ENCODE data around the gene FBLN5. TPM values are rescaled to one million over a fixed set of nuclear protein-coding genes. Genes with fewer than 3 reads are reported as not detected.

The FBLN5 gene
- total RNA-seq (2022) (0.39 and 0.90 TPM in 2 replicates), Bru-seq, nascent RNA (percentile 12 among the genes with signal in this experiment), BruChase-seq, experiment 1, labeled RNA remaining after a 6-hour chase (percentile 17 among the genes with signal in this experiment), BruChase-seq, experiment 2, labeled RNA remaining after a 2-hour chase (percentile 12 among the genes with signal in this experiment)
- long read RNA-seq, partial matches to known transcripts = 0 of 1 reads
- long read RNA-seq, other reads (novel, unspliced or antisense) = 0 of 1 reads

GRCh38 chr14:91947475-91948184 is at the start of gene FBLN5:
FBLN5 (minus strand) TSS chr14:91947694; CDS start chr14:91947229, 465 bp downstream.
- H3K36me3 Mint-ChIP-seq (ENCODE audit: insufficient read depth, unreplicated experiment) = peaks cover 9% of the 10 kb centered on the region
- no peak for TF ChIP-seq CTCF (IDR thresholded peaks at IDR 0.05; ENCODE audit: unreplicated experiment)
- H3K27me3 Mint-ChIP-seq (ENCODE audit: unreplicated experiment) = peaks cover 35% of the 10 kb centered on the region
- no TSS peak for BruUV-seq (replicated peaks)
- no peaks in the 10 kb centered on the region for H3K9me3 Mint-ChIP-seq (ENCODE audit: low read depth, unreplicated experiment)
- H3K4me3 Mint-ChIP-seq (ENCODE audit: low read depth, unreplicated experiment) = peak within 1 kb of the TSS; percentile 80
- H3K27ac Mint-ChIP-seq (ENCODE audit: unreplicated experiment) = no peak within 1 kb of the TSS
- H3K4me1 Mint-ChIP-seq (ENCODE audit: low read depth, unreplicated experiment) = no peaks in the 10 kb centered on the region
- intact Hi-C loops (cut with micrococcal nuclease; ENCODE audit: unreplicated experiment) = no loop called here
- peak; percentile 18 for DNase-seq
- CTCF ChIA-PET = no interaction called here

GRCh38 chr14:91996948-91997371 is 49.5 kb upstream of the FBLN5 start:
- Mint-ChIP-seq H3K4me3 (ENCODE audit: low read depth, unreplicated experiment) (peak overlapping the region; percentile 4), H3K36me3 (ENCODE audit: insufficient read depth, unreplicated experiment) (peaks cover 38% of the 10 kb centered on the region), H3K4me1 (ENCODE audit: low read depth, unreplicated experiment) (peaks cover 13% of the 10 kb centered on the region), H3K27me3 (ENCODE audit: unreplicated experiment) (no peaks in the 10 kb centered on the region), H3K9me3 (ENCODE audit: low read depth, unreplicated experiment) (no peaks in the 10 kb centered on the region), H3K27ac (ENCODE audit: unreplicated experiment) (peak overlapping the region; percentile 78)
- peak; percentile 36 for DNase-seq
- no TSS peak for BruUV-seq (replicated peaks)
- intact Hi-C loops (cut with micrococcal nuclease; ENCODE audit: unreplicated experiment) = loop anchor here (5.0 kb wide), 1 partner anchor 345 kb away; no protein-coding TSS in a partner anchor
- CTCF ChIA-PET = interaction anchor here (0.5 to 1.7 kb wide), 23 partner anchors 9 to 678 kb away, joined by 3 to 18 read pairs (median 4); partner anchors contain the start of genes ATXN3, CPSF2 and NDUFB1
- no peak for TF ChIP-seq CTCF (IDR thresholded peaks at IDR 0.05; ENCODE audit: unreplicated experiment)

GRCh38 chr14:91987192-91987591 is 39.7 kb upstream of the FBLN5 start:
- no peak for TF ChIP-seq CTCF (IDR thresholded peaks at IDR 0.05; ENCODE audit: unreplicated experiment)
- Mint-ChIP-seq H3K9me3 (ENCODE audit: low read depth, unreplicated experiment) (no peaks in the 10 kb centered on the region), H3K27me3 (ENCODE audit: unreplicated experiment) (no peaks in the 10 kb centered on the region), H3K27ac (ENCODE audit: unreplicated experiment) (no peak overlapping the region), H3K4me3 (ENCODE audit: low read depth, unreplicated experiment) (no peak overlapping the region), H3K36me3 (ENCODE audit: insufficient read depth, unreplicated experiment) (peaks cover 20% of the 10 kb centered on the region), H3K4me1 (ENCODE audit: low read depth, unreplicated experiment) (no peaks in the 10 kb centered on the region)
- CTCF ChIA-PET = interaction anchor here (0.6 to 1.0 kb wide), 2 partner anchors 10 to 41 kb away, joined by 3 to 4 read pairs; no protein-coding TSS in a partner anchor
- no TSS peak for BruUV-seq (replicated peaks)
- DNase-seq = no peak
- intact Hi-C loops (cut with micrococcal nuclease; ENCODE audit: unreplicated experiment) = no loop called here

GRCh38 chr14:91985521-91986255 is 38.2 kb upstream of the FBLN5 start:
- H3K36me3 Mint-ChIP-seq (ENCODE audit: insufficient read depth, unreplicated experiment) = peaks cover 14% of the 10 kb centered on the region
- intact Hi-C loops (cut with micrococcal nuclease; ENCODE audit: unreplicated experiment) = no loop called here
- H3K27ac Mint-ChIP-seq (ENCODE audit: unreplicated experiment) = no peak overlapping the region
- H3K4me3 Mint-ChIP-seq (ENCODE audit: low read depth, unreplicated experiment) = no peak overlapping the region
- TF ChIP-seq CTCF (IDR thresholded peaks at IDR 0.05; ENCODE audit: unreplicated experiment) = no peak
- CTCF ChIA-PET = interaction anchor here (1.0 kb wide), 1 partner anchor 11 kb away, joined by 4 read pairs; no protein-coding TSS in a partner anchor
- H3K27me3 Mint-ChIP-seq (ENCODE audit: unreplicated experiment) = no peaks in the 10 kb centered on the region
- no peaks in the 10 kb centered on the region for H3K9me3 Mint-ChIP-seq (ENCODE audit: low read depth, unreplicated experiment)
- BruUV-seq (replicated peaks) = no TSS peak
- no peaks in the 10 kb centered on the region for H3K4me1 Mint-ChIP-seq (ENCODE audit: low read depth, unreplicated experiment)
- DNase-seq = no peak

Data from Calu3 (cell line).